GM12878 (cell line): Measurements from ENCODE around the gene STK11. TPM values are rescaled to one million over a fixed set of nuclear protein-coding genes. Genes with fewer than 3 reads are reported as not detected.
A peak's percentile ranks its signal among the peaks of the same experiment; 100 is the strongest.

Experiments used
- ATAC-seq: fragments of 200-7000 bp; cut with Tn5 transposase; 3 replicates; pipeline ENCODE4 v1.9.1; 2020; ENCODE audit warnings: mild to moderate bottlenecking, moderate library complexity
- BruUV-seq: library from RNA; stranded (reverse); fragments of 400-500 nt; replicated peaks from 2 replicates; lab custom pipeline; 2021; lab: Mats Ljungman, UMichigan
- CTCF ChIA-PET: fragments of 300-600 bp; sonication (Branson Sonifier 250); formaldehyde crosslinking; extraction: SDS; loops from one replicate; lab custom pipeline; 2021; ENCODE audit warnings: inconsistent platforms; lab: Yijun Ruan, JAX
- POLR2A ChIA-PET: fragments of 350-600 bp; formaldehyde crosslinking; extraction: SDS; loops from one replicate; lab custom pipeline; 2021; ENCODE audit warnings: inconsistent platforms; lab: Charles Lee
- RAD21 ChIA-PET: fragments of 300-600 bp; sonication (Branson Sonifier 250); formaldehyde crosslinking; loops from one replicate; lab custom pipeline; 2023; ENCODE audit warnings: antibody characterized with exemption; ENCODE audit not compliant: unreplicated experiment; lab: Charles Lee
- SMC1A ChIA-PET: fragments of 300-600 bp; sonication (Branson Sonifier 250); formaldehyde crosslinking; loops from one replicate; lab custom pipeline; 2023; ENCODE audit not compliant: unreplicated experiment, uncharacterized antibody; lab: Charles Lee
- DNase-seq: peaks from one replicate; pipeline ENCODE4 v3.0.0-alpha.2; 2011; ENCODE audit warnings: low read depth, low spot score
- FAIRE-seq: peaks from 3 replicates; lab custom pipeline; 2011; peaks lifted over from hg19 to GRCh38; lab: Jason Lieb, UNC
- H2AFZ ChIP-seq: 2 replicates; pipeline ENCODE4 v1.6.0; 2011; ENCODE audit warnings: low read depth, low read length, control low read depth; ENCODE audit not compliant: control insufficient read depth
- H3K27ac ChIP-seq: 2 replicates; pipeline ENCODE4 v1.5.1; 2011; ENCODE audit warnings: control low read depth; ENCODE audit not compliant: control insufficient read depth, insufficient read depth
- H3K27me3 ChIP-seq, 2 experiments: replicated peaks in 1 of 2; 2 replicates each; pipeline versions ENCODE4 v1.6.0 to v1.6.1; 2011; ENCODE audit warnings: low read length in 1 of 2; ENCODE audit not compliant: control insufficient read depth in 2 of 2, insufficient read depth in 2 of 2
- H3K36me3 ChIP-seq, 2 experiments: 2 replicates each; pipeline ENCODE4 v1.5.1; 2011; ENCODE audit warnings: low read length in 1 of 2; ENCODE audit not compliant: control insufficient read depth in 2 of 2, insufficient read depth in 2 of 2
- H3K4me1 ChIP-seq: 2 replicates; pipeline ENCODE4 v1.6.1; 2011; ENCODE audit warnings: mild to moderate bottlenecking, low read length, moderate library complexity, mixed read lengths; ENCODE audit not compliant: control insufficient read depth, insufficient read depth
- H3K4me2 ChIP-seq: 2 replicates; pipeline ENCODE4 v1.6.0; 2011; ENCODE audit warnings: control low read depth; ENCODE audit not compliant: control insufficient read depth, insufficient read depth
- H3K4me3 ChIP-seq: fragments of 200-600 bp; sonication (generic); 2 replicates; pipeline ENCODE4 v1.5.1; 2016
- H3K79me2 ChIP-seq: 2 replicates; pipeline ENCODE4 v1.6.0; 2011; ENCODE audit warnings: low read length; ENCODE audit not compliant: control insufficient read depth, insufficient read depth
- H3K9ac ChIP-seq: 2 replicates; pipeline ENCODE4 v1.8.0; 2011; ENCODE audit warnings: low read length, control low read depth, mixed read lengths; ENCODE audit not compliant: control insufficient read depth, insufficient read depth
- H3K9me3 ChIP-seq: replicated peaks from 3 replicates; pipeline ENCODE4 v1.5.1; 2011; ENCODE audit warnings: mild to moderate bottlenecking, low read length; ENCODE audit not compliant: control insufficient read depth, insufficient read depth
- H4K20me1 ChIP-seq: 2 replicates; pipeline ENCODE4 v1.6.0; 2011; ENCODE audit not compliant: control insufficient read depth, insufficient read depth
- ATF7 ChIP-seq: fragments of 450-650 bp; IDR thresholded peaks from 2 replicates; pipeline ENCODE4 v1.6.1; 2016; ENCODE audit warnings: low read depth, mild to moderate bottlenecking
- POLR2AphosphoS5 ChIP-seq: IDR thresholded peaks from 2 replicates; pipeline ENCODE4 v1.6.1; 2011; ENCODE audit warnings: mild to moderate bottlenecking, low read length, inconsistent platforms
- WGBS: methylation state at CpG from one replicate; pipeline ENCODE4 v1.1.6; 2016; ENCODE audit warnings: low lambda C conversion rate; ENCODE audit not compliant: insufficient replicate concordance, insufficient coverage; ENCODE audit errors: missing lambda C conversion rate; 5-methylcytosine and 5-hydroxymethylcytosine counted together
- in situ Hi-C: fragments of 300-500 bp; cut with MboI; formaldehyde crosslinking; loops from 9 replicates; pipeline ENCODE4 v1.14.3; 2018; ENCODE audit warnings: mixed read lengths
- intact Hi-C: fragments of 100-400 bp; cut with micrococcal nuclease; formaldehyde crosslinking; loops from one replicate; pipeline ENCODE4 v1.14.2; 2022; ENCODE audit not compliant: unreplicated experiment
- polyA plus RNA-seq, 11 experiments: library from polyadenylated mRNA; depleted of rRNA in 4 of 11; unstranded in 6 of 11; stranded (reverse) in 5 of 11; fragments of >200 nt; fragmentation: Nextera tagmentation in 4 of 11; fragmentation: Illumina TruSeq in 1 of 11; extraction: Ambion mirVana in 4 of 11; extraction: Trizol in 1 of 11; gene quantifications; 1 replicate in 1 of 11; 2 replicates in 10 of 11; pipeline versions ENCODE4 v1.2.1 to v1.2.3, GENCODE V29; 2011 to 2016; ENCODE audit warnings: inconsistent platforms in 2 of 11, missing spikeins in 2 of 11, low read depth in 1 of 11
- total RNA-seq, 4 experiments: library from RNA; depleted of rRNA in 3 of 4; stranded (reverse); fragments of >200 nt in 3 of 4; fragmentation: Illumina TruSeq in 1 of 4; extraction: Trizol in 1 of 4; gene quantifications; 2 replicates each; pipeline versions ENCODE4 v1.2.1 to v1.2.3, GENCODE V29; 2013 to 2021
- TF ChIP-seq, protein P1 (sequence below): fragments of 450-650 bp; IDR thresholded peaks from 2 replicates; pipeline ENCODE4 v1.6.1; 2017; ENCODE audit warnings: mild to moderate bottlenecking, moderate library complexity

STK11 gene
- total and polyA plus RNA-seq, 10 of the 15 experiments (the other 5 are each of a cell fraction or from before 2014, with no cell fraction given): 0.33 to 71.0 (median 23.8) TPM

DNA sequence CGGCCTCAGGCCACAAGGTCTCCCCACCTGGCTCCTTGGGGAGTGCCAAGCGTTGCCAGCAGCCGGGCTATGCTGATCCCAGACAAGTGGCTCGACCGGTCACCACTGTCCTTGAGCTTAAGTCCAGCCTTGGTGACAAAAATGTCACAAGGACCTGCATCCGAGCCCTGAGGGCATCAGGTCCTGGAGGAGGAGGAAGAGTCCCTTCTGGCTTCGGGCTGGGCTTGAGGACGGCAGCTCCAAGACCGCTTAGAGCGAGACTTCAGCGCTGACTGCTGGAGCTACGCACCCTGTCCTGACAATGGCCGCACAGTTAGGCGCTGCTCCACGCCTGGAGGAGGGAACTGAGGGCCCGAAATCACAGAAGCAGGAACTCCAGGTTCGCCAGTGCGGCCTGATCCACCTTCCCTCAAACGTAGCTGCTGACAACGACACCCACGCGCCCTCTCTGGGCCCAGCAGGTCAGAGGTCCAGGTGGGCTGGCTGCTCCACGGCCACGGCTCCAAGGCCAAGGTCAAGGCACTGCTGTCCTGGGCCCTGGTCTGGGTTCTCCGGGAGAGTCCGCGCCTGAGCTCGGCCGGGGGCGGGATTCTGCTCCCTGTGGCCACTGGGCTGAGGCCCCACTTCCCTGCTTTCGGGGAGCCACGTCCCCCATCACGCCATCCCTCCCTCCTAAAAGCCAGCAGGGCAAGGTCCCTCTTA lies 38.6 kb upstream of the STK11 start (continued):
- TF ChIP-seq, protein P1, sequence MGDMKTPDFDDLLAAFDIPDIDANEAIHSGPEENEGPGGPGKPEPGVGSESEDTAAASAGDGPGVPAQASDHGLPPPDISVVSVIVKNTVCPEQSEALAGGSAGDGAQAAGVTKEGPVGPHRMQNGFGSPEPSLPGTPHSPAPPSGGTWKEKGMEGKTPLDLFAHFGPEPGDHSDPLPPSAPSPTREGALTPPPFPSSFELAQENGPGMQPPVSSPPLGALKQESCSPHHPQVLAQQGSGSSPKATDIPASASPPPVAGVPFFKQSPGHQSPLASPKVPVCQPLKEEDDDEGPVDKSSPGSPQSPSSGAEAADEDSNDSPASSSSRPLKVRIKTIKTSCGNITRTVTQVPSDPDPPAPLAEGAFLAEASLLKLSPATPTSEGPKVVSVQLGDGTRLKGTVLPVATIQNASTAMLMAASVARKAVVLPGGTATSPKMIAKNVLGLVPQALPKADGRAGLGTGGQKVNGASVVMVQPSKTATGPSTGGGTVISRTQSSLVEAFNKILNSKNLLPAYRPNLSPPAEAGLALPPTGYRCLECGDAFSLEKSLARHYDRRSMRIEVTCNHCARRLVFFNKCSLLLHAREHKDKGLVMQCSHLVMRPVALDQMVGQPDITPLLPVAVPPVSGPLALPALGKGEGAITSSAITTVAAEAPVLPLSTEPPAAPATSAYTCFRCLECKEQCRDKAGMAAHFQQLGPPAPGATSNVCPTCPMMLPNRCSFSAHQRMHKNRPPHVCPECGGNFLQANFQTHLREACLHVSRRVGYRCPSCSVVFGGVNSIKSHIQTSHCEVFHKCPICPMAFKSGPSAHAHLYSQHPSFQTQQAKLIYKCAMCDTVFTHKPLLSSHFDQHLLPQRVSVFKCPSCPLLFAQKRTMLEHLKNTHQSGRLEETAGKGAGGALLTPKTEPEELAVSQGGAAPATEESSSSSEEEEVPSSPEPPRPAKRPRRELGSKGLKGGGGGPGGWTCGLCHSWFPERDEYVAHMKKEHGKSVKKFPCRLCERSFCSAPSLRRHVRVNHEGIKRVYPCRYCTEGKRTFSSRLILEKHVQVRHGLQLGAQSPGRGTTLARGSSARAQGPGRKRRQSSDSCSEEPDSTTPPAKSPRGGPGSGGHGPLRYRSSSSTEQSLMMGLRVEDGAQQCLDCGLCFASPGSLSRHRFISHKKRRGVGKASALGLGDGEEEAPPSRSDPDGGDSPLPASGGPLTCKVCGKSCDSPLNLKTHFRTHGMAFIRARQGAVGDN: no peak

DNA sequence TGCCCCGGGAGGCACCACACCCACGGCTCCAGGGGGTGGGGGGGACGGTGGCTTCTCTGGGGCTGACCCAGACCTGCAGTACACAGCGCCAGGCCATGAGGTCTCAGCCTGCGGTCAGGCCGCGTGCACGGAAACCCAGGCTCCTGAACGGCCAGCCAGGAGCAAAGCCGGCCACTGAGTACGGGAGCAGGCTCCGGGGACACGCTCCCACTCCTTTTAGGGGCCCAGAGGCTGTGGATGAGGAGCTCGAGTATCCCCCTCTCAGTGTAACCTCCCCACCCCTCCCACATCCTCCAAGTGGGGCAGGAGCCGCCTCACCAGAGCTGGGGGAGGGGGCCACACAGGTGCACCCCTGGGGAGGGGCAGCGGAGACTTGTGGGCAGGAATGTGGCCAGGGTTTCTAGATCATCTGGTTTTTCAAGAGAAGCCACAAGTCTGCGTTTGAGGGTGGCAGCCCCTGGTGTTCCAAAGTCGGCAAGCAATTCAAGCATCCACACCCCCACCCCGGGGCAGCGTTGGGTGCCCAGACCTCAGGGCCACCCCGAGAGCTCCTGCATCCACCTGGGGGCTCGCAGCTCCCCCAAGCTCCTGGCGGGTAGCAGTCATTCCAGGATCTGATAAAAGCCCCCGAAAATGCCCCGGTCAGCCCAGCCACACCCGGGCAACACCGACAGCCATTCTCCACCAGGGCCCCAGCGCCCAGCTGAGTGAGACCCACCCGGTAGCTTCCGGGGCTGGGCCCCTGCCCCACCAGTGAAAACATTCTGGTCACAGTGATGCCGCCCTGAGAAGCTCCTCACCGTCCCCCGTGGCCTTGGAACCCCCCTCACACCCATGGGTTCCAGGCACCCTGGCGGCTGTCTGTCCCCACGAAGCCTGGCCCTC lies 37.6 kb upstream of the STK11 start:
- ChIA-PET CTCF (no interaction called here), SMC1A (no interaction called here), POLR2A (no interaction called here), RAD21 (no interaction called here)
- WGBS: 85% methylated on average over 32 of the region's 35 CpGs
- Histone ChIP-seq H3K27ac (no peak overlapping the region), H4K20me1 (no peaks in the 10 kb centered on the region), H3K27me3 (no peaks in the 10 kb centered on the region), H3K79me2 (peaks cover 43% of the 10 kb centered on the region), H3K4me1 (peaks cover 3% of the 10 kb centered on the region; the same call in 1 of the 2 replicates), H2AFZ (no peak overlapping the region), H3K9me3 (peaks cover 1% of the 10 kb centered on the region; the same call in 1 of the 3 replicates), H3K4me3 (no peak overlapping the region), H3K4me2 (no peak overlapping the region), H3K9ac (no peak overlapping the region), H3K36me3 (peaks cover 5% of the 10 kb centered on the region in 2 experiments; a peak in 3 of 4 replicates)
- in situ Hi-C loops (no loop called here), intact Hi-C loops (no loop called here)
- BruUV-seq: no TSS peak
- FAIRE-seq (no peak), DNase-seq (no peak), ATAC-seq (no peak)
- TF ChIP-seq ATF7: no peak
- TF ChIP-seq POLR2AphosphoS5: 0 out of 2 replicates have a peak, but pooled peaks have one; percentile 7
